HTR-8/SVneo (cell line): ENCODE results near the gene BANP.
A peak's percentile ranks its signal among the peaks of the same experiment; 100 is the strongest.
"Not testable (repeated sequence)": the region's sequence is repeated elsewhere in the genome, so short reads cannot be mapped to it uniquely, and the experiment has no call there.

ENCODE experiments used
- DNase-seq: peaks from one replicate; pipeline ENCODE4 v3.0.0; 2011; ENCODE audit warnings: low spot score, mixed read lengths; ENCODE audit not compliant: insufficient read length
- FAIRE-seq: peaks from 2 replicates; lab custom pipeline; 2011; peaks lifted over from hg19 to GRCh38; lab: Jason Lieb, UNC

Gene BANP

DNA sequence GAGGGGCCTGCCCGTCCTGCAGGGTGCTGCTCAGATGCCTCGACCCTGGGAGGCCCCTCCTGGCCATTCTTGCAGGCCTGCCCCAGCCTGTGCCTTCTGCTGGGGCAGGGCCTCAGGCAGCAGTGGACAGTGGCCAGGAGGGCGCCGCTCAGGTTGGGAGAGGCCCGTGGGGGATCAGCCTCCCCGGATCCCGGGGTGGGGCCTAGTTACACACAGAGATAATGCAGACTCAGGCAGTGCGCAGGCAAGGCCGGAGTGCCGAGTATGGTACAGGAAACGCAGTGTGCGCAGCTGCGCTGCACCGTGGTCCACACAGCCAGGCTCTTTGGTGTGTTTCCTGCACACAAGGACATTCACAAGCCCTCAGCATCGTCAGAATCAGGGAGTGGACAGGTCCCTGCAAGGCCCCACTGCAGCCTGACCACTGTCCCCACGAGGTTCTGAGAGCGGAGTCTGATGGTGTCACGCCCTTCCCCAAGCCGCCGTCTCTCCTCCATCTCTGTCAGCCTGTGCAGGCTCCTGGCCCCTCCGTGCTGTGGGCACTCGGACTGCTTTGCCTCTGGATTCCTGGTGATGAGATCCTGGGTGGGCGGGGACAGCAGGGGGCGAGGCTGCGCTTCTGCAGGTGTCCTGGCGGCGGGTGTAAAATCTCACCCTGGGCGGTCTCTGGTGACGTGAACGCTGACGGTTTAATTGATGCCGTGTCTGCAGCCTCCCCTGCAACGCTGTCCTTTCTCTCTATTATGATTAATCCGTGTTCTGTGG, 141.7 kb downstream of the BANP start:
- not testable (repeated sequence) for DNase-seq
- peak; percentile 46 for FAIRE-seq

DNA sequence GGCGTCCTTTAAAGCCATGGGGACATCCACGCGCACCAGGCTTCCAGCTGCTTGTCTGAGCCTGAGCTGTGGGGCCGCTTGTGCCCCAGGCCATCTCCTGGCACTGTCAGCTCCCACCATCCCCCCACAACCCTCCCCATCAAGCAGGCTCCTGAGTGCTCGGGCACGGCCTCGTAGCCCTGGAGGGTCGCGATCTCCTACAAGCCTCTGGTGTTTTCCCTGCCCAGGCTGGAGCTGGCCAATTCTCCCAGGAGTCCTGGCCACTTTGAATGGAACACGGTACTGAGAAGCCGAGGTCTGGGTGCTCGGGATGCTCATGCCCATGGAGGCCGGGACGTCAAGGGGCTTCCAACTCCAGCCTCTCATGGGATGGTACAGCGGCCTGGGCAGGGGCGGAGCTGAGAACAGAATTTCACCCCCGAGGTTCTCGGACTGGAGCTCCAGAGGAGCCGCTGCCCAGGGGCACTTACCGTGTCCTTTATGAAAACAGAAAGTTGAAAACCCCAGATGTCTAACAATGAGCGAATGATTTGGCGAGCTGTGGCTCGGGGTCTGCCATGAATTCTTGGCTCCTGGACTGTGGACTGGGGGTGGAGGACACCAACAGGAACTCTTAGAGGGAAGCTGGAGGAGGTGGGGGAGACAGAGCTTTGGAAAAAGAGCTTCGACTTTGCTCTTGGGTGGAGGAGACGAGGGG, 142.5 kb downstream of the BANP start:
- DNase-seq, FAIRE-seq: not testable (repeated sequence)

DNA sequence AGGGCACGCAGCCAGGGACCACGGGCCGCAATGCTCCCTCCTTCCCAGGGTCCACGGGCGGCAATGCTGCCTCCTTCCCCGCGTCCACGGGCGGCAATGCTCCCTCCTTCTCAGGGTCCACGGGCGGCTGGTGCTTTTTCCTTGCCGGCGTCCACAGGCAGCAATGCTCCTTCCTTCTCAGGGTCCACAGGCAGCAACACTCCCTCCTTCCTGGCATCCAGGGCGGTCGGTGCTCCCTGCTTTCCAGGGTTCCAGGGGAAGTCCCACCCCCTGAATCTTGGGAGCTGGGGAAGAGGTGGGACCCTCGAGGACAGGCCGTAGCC, 143.0 kb downstream of the BANP start:
- DNase-seq, FAIRE-seq: not testable (repeated sequence)

DNA sequence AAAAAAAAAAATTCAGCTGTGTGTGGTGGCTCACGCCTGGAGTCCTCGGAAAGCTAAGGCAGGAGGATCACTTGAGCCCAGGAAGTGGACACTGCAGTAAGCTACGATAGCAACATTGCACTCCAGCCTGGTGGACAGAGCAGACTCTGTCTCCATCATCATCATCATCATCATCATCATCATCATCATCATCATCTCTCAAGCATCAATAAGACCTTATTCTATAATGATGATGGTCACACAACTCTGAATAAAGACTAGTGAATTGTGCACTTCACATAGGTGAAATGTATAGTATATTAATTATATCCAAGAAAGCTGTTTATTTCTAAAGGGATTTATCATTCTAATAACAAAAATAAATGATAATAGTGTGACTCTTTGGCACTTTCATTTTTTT, 143.7 kb downstream of the BANP start:
- FAIRE-seq, DNase-seq: not testable (repeated sequence)

DNA sequence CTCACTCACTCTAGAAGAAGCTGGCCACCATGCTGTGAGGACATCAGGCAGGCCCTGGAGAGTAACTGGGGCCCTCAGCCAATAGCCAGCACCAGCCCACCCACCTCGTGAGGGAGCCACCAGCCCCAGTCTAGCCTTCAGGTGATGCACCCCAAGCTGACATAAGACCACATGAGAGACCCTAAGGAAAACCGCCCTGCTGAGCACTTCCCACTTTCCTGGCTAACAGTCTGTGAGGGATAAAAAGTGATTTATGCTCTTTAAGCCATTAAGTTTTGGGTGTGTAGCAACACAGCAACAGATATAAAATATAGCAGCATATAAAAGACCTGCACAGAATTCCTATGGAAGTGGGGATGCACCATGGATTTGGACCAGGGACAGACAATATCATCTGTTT, 145.4 kb downstream of the BANP start:
- peak; percentile 79 for FAIRE-seq
- not testable (repeated sequence) for DNase-seq

DNA sequence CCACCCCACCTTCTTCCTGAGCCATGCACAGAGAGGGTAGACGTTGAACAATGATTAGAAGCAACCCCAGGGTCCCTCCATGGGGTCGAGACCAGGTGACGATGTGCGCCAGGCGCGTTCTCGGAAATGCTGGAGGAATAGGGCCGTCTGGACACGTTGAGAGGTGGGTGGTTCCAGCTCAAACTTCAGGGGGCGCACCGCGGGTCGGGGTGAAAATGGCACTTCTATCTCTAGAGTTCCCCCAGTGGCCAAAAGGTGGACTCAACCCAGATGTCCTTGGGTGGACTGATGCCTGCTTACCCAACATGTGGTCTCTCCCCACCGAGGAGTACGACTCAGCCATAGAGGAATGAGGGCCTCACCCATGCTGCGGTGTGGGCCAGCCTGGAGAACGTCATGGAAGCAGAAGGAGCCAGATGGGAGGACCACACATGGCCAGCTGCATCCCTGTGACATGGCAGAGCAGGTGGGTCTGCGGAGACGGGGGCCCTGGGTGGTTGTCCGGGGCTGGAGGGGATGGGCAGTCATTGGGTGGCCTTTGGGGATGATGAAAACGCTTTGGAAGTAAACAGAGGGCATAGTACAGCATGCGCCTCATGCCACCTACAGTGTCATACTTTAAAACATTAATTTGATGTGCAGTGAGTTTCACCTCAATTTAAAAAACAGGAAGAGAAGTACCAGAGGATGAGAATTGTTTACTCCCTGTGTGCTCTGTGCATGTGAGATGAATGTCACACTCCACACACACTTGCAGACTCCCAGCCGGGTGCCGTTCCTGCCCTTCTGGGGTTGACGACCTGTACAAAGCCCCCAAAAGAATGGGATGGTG, 147.7 kb downstream of the BANP start:
- DNase-seq (peak; percentile 78), FAIRE-seq (peak; percentile 74)

DNA sequence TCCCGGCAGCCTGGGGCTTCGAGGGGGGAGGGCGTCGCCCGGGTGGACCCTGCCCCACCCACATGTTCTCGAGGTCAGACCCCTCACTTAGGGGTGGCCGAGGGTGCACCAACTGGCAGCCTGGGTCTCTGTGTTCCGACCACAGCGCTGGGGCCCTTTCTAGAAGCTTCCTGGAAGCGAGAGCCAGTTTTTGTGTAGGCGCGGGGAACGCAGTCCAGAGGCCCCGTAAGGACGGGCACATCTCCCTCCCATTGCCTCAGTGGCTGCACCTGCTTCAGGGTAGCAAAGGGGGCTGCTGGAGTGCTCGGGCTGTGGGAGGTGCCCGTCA, 148.3 kb downstream of the BANP start:
- no peak for DNase-seq
- no peak for FAIRE-seq

DNA sequence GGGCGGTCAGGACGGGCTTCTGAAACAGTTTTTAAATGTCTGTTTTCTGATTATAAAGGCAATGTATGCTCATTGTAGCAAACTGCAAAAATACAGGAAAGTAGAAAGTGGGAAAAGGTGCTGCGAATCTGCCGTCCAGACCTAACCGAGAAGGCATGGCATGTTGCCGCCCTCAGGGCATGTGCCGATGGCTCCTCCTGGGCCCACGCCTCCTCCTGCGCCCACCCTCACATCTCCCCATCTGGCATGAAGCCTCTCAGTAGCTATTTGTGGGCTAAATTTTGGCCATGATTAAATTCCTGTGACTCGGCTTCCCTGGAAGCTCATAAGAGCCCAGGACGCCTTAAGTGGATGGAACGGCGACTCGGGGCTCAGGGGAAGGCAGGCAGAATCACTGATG, 148.7 kb downstream of the BANP start:
- DNase-seq, FAIRE-seq: not testable (repeated sequence)

DNA sequence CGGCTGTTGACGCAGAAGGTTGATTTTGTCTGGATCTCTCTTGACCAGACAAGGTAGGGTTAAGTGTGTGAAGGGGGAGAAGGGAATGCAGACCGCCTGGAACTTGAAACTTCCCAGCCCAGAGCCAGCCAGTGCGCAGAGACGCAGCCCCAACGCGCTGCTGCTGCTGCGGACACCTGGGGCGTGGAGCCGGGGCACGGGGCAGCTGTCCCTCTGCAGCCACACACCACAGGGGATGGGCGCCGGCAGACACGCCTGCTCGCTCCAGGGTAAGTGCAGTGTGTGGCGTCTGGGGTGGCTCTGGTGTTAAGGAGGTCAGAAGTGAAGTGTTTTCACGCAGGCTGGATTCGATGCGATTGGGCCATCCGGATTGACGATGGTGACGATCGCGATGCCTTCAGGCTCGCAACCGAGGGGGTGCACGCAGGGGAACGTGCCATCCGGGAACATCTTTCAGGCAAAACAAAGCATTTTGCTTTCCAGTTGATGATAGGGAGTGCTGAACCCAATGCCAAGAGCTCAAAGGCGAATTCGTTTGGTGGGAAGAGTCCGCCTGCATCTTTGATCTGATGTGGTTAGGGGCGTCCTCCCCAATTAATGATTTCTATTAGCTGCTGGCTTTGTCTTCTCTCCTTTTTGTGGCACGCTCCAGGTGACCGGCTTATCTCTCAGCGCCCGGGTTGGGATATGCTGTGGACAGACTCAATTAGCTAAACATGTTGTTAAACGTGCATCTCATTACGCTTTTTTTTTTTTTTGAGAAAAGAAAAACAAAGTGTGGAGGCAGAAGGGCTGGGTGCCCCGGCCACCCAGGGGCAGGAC, 149.8 kb downstream of the BANP start:
- not testable (repeated sequence) for DNase-seq
- FAIRE-seq: peak; percentile 67

DNA sequence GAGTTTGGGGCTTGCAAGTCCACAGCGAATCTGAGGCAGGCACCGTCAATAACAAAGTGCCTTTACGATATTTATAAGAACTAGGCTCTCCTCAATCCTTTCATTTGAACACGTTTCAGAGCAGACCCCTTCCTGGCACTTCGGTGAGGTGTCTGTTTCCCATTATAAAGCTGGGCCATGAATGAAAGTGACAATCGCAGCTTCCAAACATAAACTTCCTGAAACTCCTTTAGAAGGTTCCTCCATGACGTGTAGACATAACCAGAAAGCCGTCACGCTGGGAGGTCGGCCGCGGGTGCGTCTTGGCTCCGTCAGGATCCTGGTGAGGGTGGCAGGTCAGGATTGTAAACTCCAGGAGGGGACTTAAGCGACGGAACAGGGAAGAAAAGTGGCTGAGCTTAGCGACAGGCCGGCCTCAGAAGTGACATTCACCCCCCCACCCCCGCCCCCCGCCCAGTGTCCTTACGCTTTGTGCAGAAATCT, 150.4 kb downstream of the BANP start:
- FAIRE-seq, DNase-seq: not testable (repeated sequence)

DNA sequence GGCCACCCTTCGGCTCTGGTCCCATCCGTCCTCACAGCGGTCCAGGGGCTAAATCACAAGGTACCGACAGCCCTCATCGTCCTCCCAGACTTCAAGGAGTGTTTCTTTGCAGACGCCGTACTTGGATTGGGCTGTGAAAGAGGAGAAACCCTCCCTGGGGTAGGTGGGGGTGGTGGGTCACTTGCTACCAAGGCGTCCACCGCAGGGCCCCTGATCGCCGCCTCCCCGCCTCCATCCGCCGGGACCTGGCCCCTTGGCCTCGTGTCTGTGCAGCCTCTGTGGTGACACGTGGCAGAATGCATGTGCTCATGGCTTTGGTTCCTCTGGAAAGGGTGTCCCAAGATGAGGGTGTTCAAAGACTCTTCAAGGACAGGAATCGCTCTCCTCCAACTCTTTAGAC, 151.4 kb downstream of the BANP start:
- DNase-seq (no peak), FAIRE-seq (no peak)

DNA sequence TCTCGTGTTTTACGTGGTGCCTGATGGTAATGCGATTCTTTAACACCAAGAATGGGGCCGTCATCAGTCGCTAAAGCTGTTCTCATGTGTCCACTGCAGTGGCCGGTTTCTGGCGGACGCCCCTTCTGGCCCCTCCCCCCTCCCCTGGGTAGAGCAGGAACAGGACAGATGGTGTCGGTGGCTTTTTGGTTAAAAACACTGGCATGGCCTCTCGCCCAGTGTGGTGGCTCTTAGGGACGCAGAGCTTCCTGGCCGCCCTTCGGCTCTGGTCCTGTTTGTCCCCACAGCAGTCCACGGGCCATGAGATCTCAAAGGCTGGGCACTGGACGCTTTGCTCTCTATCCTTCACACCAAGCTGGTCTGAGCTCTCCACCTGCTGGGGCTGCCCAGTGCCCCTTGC, 151.8 kb downstream of the BANP start:
- DNase-seq (no peak), FAIRE-seq (no peak)

DNA sequence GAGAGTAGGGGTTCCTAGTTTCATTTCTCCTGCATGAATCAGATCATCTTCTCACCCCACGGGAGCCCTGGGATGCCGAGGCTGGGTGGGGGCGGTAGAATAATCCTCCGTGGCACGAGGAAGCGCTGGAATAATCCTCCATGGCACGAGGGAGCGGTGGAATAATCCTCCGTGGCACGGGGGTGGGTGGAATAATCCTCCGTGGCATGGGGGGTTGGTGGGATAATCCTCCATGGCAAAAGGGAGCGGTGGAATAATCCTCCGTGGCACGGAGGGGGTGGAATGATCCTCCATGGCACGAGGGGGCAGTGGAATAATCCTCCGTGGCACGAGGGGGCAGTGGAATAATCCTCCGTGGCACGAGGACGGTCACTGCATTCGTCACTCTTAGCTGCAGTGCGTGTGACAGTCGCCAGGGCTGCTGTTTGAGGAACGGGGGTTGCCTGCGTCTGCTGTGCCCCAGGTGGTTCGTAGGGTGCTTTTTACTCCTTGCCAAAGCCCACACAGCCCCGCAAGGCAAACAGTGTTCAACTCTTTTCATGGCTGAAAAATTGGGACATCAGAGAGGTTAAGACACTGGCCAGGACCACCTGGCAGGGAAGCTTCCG, 152.5 kb downstream of the BANP start:
- DNase-seq (no peak), FAIRE-seq (no peak)

DNA sequence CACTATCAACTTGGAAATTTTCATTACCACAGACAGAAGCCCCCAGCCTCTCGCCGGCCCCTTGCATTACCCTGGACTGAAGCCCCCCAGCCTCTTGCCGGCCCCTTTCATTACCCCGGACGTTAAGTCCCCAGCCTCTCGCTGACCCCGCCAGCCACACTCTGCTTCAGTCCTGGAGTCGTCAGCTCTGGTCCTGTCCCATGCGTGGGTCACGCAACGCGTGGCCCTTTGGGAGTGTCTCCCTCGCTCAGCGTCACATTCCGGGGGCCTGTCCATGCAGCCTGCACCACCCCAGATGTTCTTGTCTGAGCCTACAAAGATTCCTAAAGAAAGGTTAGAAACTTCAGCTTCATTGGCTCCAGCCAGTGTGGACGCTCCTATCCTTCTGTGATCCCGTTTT, 153.1 kb downstream of the BANP start:
- not testable (repeated sequence) for FAIRE-seq, DNase-seq

DNA sequence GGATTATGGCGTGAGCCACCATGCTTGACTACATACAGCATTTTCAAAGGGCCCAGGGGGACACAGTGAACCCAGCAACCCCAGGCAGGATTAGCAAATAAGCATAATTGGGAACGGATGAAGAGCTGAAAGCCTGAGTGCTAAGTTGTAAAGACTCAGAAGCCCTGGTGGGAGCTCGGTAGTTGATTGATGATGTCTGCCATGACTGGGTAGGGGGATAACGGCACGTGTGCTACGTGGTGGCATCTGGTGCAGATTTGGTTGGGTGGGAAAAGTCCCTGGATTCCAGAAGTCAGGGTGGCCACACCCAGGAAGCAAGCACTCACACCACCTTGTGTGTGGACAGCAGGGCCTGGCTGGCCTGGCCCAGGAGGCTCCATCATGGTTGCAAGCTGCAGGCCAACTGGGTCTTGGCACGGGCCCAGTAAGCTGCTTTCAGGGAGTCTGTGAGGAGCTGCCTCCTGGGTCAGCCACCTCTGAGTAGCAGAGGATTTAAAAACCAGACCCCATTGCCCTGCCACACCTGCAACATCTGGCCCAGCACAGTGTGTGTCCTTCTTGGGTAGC, 154.4 kb downstream of the BANP start:
- not testable (repeated sequence) for DNase-seq, FAIRE-seq

DNA sequence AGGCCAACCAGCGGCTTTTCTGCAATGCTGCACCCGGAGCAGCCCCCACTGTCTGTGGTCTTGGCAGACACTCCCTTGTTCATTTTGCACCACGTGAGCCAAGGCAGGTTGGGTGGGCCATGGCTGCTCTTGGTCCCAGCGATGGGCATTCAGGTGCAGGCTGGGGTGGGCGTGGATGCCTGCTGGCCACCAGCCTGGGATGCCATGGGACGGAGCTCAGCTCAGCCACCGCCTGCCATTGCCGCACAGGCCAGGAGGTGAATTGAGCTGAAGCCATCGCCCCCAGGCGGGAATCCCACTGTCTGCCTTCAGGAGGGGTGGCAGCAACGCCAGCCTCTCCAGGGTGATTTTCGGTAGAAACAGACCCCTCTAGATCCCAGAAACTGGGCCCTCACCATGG, 155.3 kb downstream of the BANP start:
- DNase-seq: not testable (repeated sequence)
- FAIRE-seq: peak; percentile 67

DNA sequence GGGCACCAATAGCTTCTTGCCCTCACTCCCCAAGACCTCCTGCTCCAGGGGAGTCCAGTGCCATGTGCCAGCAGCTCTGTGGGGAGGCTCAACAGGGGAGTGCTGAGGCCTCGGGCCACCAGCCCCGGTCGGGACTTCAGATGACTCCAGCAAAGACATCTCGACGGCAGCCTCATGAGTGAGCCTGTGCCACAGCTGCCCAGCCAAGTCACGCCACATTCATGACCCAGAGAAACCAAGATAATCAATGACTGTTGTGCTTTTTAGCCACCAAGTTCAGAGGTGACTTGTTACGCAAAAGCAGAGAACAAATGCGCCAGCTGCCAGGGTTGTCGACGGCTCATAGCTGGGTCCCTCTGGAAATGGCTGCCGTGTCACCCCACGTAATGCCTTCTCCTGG, 157.5 kb downstream of the BANP start:
- no peak for DNase-seq
- peak; percentile 48 for FAIRE-seq

DNA sequence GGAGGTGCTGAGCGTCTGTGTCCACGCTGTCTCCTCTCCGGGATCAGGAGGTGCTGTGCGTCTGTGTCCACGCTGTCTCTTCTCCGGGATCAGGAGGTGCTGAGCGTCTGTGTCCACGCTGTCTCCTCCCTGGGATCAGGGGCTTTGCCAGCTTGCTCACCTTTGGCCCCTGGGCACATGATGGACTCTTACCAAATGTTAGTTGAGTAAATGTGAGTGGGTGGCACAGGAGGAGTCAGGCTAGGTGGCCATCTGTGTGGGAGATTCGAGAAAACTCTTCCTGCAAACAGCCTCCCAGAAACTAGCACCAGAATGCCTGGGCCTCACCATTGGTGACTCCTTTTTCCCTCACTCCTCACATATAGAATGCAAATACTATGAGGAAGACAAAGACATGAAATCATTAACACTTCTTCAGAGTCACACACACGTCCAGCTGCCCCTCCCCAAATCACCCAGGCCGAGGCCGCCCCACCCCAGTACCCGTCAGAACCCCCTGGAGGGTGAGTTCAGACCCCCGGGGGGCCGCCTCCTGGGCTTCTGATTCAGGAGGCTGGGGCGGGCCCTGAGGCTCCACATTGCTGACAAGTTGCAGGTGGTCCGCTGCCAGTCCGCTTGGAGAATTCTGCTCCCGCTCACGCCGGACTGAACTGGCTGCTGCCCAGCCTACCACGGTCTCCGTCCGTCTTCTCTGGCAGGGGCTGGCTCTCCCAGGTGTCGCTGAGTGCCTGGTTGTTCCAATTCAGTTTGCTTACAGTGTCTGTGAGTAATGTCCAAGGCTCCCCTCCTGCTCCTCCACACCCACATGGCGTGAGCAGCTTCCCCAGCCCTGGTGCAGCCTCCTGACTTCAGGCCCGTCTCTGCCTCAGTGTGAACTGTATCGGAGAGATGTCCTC, 158.7 kb downstream of the BANP start:
- not testable (repeated sequence) for DNase-seq
- FAIRE-seq: peak; percentile 28
